KG1 (cell line): ENCODE data around the gene TMCC1.
"Not testable (repeated sequence)": the region's sequence is repeated elsewhere in the genome, so short reads cannot be mapped to it uniquely, and the experiment has no call there.

ENCODE experiments used
- DNase-seq: peaks from one replicate; lab custom pipeline; 2025; lab: John Stamatoyannopoulos, UW

Gene TMCC1

GRCh38 chr3:129834580-129834979, 58.9 kb downstream of the TMCC1 start:
- no peak for DNase-seq

- DNase-seq: not testable (repeated sequence)
Observed at GRCh38 chr3:129831942-129832341, 61.6 kb downstream of the TMCC1 start.

- DNase-seq: no peak
Observed at GRCh38 chr3:129831503-129831902, 62.0 kb downstream of the TMCC1 start.

- no peak for DNase-seq
Observed at GRCh38 chr3:129829640-129830039, 63.9 kb downstream of the TMCC1 start.

GRCh38 chr3:129827765-129828164, 65.7 kb downstream of the TMCC1 start:
- DNase-seq: no peak

- DNase-seq: peak; percentile 27
Observed at GRCh38 chr3:129824926-129825541, 68.5 kb downstream of the TMCC1 start.

- DNase-seq: no peak
Observed at GRCh38 chr3:129822679-129823078, 70.8 kb downstream of the TMCC1 start.

GRCh38 chr3:129822241-129822640, 71.3 kb downstream of the TMCC1 start:
- no peak for DNase-seq

GRCh38 chr3:129820587-129820986, 72.9 kb downstream of the TMCC1 start:
- no peak for DNase-seq

GRCh38 chr3:129812589-129812988, 80.9 kb downstream of the TMCC1 start:
- DNase-seq: no peak

GRCh38 chr3:129809297-129809696, 84.2 kb downstream of the TMCC1 start:
- DNase-seq: no peak

- no peak for DNase-seq
Observed at GRCh38 chr3:129796146-129796545, 97.4 kb downstream of the TMCC1 start.

- DNase-seq: no peak
Observed at GRCh38 chr3:129795186-129796010, 98.1 kb downstream of the TMCC1 start.

GRCh38 chr3:129794311-129795185, 99.0 kb downstream of the TMCC1 start:
- no peak for DNase-seq

- DNase-seq: no peak
Observed at GRCh38 chr3:129793942-129794310, 99.6 kb downstream of the TMCC1 start.

GRCh38 chr3:129793319-129793718, 100.2 kb downstream of the TMCC1 start:
- no peak for DNase-seq

- DNase-seq: no peak
Observed at GRCh38 chr3:129783470-129783869, 110.0 kb downstream of the TMCC1 start.

GRCh38 chr3:129778871-129779270, 114.6 kb downstream of the TMCC1 start:
- DNase-seq: no peak

GRCh38 chr3:129777806-129778205, 115.7 kb downstream of the TMCC1 start:
- no peak for DNase-seq

- DNase-seq: no peak
Observed at GRCh38 chr3:129775870-129776269, 117.6 kb downstream of the TMCC1 start.

GRCh38 chr3:129773691-129774663, 119.5 kb downstream of the TMCC1 start:
- no peak for DNase-seq
